Brain pericyte (primary cell): ENCODE results near the gene ACADVL.
"Not testable (repeated sequence)": the region's sequence is repeated elsewhere in the genome, so short reads cannot be mapped to it uniquely, and the experiment has no call there.

Experiments used
- DNase-seq: peaks from one replicate; pipeline ENCODE4 v3.0.0-alpha.2; 2012; ENCODE audit warnings: low read depth, low spot score

The ACADVL gene

GRCh38 chr17:7235693-7236665 lies 16.2 kb downstream of the ACADVL start:
- DNase-seq: no peak

GRCh38 chr17:7236808-7237207 lies 17.1 kb downstream of the ACADVL start:
- DNase-seq: no peak

GRCh38 chr17:7237266-7237760 lies 17.6 kb downstream of the ACADVL start:
- DNase-seq: no peak

- no peak for DNase-seq
These were observed 18.2 kb downstream of the ACADVL start for GRCh38 chr17:7237761-7238419.

- no peak for DNase-seq
These were observed 18.8 kb downstream of the ACADVL start for GRCh38 chr17:7238420-7239090.

- peak; percentile 98 for DNase-seq
These were observed 19.6 kb downstream of the ACADVL start, which contains the start of gene PHF23 for GRCh38 chr17:7239091-7240027. PHF23 (minus strand) TSS chr17:7239457; CDS start chr17:7239279, 178 bp downstream.

GRCh38 chr17:7240375-7240774 lies 20.6 kb downstream of the ACADVL start:
- no peak for DNase-seq

GRCh38 chr17:7241090-7241733 lies 21.5 kb downstream of the ACADVL start:
- DNase-seq: no peak

GRCh38 chr17:7241783-7242716 lies 22.3 kb downstream of the ACADVL start, which contains the start of gene GABARAP:
GABARAP (minus strand) TSS chr17:7242449; CDS start chr17:7242330, 119 bp downstream.
- DNase-seq: peak; percentile 89

- peak; percentile 90 for DNase-seq
These were observed 23.1 kb downstream of the ACADVL start for GRCh38 chr17:7242717-7243452.

- no peak for DNase-seq
These were observed 23.7 kb downstream of the ACADVL start for GRCh38 chr17:7243453-7243729.

GRCh38 chr17:7243838-7244237 lies 24.1 kb downstream of the ACADVL start:
- DNase-seq: not testable (repeated sequence)

- DNase-seq: no peak
These were observed 27.0 kb downstream of the ACADVL start for GRCh38 chr17:7246779-7247178.

GRCh38 chr17:7248796-7249195 lies 29.1 kb downstream of the ACADVL start:
- no peak for DNase-seq

- no peak for DNase-seq
These were observed 29.5 kb downstream of the ACADVL start for GRCh38 chr17:7249214-7249613.

- no peak for DNase-seq
These were observed 30.1 kb downstream of the ACADVL start for GRCh38 chr17:7249830-7250229.

- no peak for DNase-seq
These were observed 31.2 kb downstream of the ACADVL start for GRCh38 chr17:7250695-7251627.
